ENCODE measurements around the gene FRMPD1. TPM values are rescaled to one million over a fixed set of nuclear protein-coding genes. Genes with fewer than 3 reads are reported as not detected.

The FRMPD1 gene
- total and polyA plus RNA-seq, 8 donors, result 0.03 to 0.31 (median 0.18) TPM; not detected in 2

DNA sequence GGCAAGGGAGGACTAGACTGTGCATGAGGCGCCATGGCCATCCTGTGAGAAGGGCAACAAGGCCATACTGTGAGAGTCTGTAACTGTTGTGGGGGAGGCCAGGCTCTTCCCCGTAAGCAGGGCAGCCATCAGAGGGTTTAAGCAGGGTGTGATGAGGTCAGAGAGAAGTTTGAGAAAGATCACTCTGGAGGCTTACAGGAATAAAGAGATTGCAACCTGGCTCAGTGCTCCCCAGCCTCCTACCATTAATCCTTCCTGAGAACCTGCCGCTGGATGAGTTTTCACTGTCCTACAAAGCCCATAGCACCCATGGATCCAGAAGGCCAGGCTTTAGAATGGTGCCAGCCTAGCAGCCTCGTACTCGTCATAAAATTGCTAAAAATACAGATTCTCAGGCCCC, 88.5 kb downstream of the FRMPD1 start:
- Histone ChIP-seq H3K4me1 (no peaks in the 10 kb centered on the region), H3K36me3 (no peaks in the 10 kb centered on the region), H3K27ac (no peak overlapping the region), H3K9me3 (no peaks in the 10 kb centered on the region), H3K27me3 (no peaks in the 10 kb centered on the region), H3K4me3 (no peak overlapping the region)
- DNase-seq, result no peak
- intact Hi-C loops (cut with DNase I), result no loop called here
- no peak for ATAC-seq
- TF ChIP-seq, protein P1, sequence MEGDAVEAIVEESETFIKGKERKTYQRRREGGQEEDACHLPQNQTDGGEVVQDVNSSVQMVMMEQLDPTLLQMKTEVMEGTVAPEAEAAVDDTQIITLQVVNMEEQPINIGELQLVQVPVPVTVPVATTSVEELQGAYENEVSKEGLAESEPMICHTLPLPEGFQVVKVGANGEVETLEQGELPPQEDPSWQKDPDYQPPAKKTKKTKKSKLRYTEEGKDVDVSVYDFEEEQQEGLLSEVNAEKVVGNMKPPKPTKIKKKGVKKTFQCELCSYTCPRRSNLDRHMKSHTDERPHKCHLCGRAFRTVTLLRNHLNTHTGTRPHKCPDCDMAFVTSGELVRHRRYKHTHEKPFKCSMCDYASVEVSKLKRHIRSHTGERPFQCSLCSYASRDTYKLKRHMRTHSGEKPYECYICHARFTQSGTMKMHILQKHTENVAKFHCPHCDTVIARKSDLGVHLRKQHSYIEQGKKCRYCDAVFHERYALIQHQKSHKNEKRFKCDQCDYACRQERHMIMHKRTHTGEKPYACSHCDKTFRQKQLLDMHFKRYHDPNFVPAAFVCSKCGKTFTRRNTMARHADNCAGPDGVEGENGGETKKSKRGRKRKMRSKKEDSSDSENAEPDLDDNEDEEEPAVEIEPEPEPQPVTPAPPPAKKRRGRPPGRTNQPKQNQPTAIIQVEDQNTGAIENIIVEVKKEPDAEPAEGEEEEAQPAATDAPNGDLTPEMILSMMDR (IDR thresholded peaks at IDR 0.05), result no peak

DNA sequence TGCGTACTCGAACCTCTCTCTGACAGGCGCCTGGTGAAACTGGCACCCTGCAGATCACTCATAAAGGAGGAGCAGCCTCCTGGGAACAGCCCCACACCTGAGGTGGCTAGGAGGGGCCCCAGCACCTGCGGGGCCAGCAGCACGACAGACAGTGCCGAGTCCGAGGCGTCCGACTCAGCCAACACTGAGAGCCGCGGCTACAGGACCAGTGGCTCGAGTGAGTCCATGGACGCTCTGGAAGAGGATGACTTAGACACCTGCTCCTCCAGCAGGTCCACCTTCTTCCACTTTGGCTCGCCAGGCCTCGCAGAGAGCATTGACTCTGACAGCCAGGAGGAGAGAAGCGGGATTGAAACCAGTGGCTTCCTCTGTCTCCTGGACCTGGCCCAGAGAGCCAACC, 89.4 kb downstream of the FRMPD1 start:
- DNase-seq, result peak in 1 of 4 donors; percentile 61

DNA sequence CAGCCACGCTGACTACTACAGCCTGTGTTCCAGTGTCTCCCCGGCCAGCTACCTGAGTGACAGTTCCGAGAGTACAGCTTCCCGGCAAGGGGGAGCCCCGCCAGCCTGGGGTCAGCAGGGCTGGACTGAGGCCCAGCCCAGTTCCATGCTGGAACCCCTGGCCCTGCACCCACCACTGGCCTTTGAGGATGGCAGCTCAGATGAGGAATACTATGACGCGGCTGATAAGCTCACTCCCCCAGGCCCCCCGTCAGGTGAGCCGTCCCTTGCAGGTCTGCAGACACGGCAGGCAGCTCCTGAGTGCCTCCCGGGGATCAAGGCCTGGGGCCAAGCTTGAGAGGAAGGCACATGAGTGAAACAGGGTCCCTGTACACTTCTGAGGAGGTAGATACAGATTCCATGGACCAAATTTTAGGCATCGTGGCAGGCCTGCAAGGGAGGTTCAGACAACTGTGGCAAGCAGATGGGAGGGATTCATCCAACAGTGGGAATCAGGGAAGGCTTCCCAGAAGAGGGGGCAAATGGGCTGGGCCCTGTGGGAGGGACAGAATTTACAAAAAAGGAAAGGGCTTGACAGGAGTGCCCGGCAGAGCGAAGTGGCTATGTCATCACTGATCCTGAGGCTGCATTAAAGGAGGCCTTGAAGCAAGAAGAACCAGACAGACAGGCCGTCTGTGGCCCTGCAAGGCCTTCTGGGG, 90.0 kb downstream of the FRMPD1 start:
- no peak for ATAC-seq
- Histone ChIP-seq H3K9me3 (no peaks in the 10 kb centered on the region), H3K27ac (no peak overlapping the region), H3K4me1 (no peaks in the 10 kb centered on the region), H3K27me3 (no peaks in the 10 kb centered on the region), H3K4me3 (no peak overlapping the region), H3K36me3 (no peaks in the 10 kb centered on the region)
- TF ChIP-seq, protein P1 (IDR thresholded peaks at IDR 0.05), result no peak
- intact Hi-C loops (cut with DNase I), result no loop called here
- DNase-seq, result peak in 1 of 4 donors; percentile 68

More for the DNA sequence above, 89.4 kb downstream of the FRMPD1 start:
- H3K27me3 ChIP-seq, result no peaks in the 10 kb centered on the region
- no peaks in the 10 kb centered on the region for H3K4me1 ChIP-seq
- no peaks in the 10 kb centered on the region for H3K9me3 ChIP-seq
- no peak for ATAC-seq
- H3K36me3 ChIP-seq, result no peaks in the 10 kb centered on the region
- intact Hi-C loops (cut with DNase I), result no loop called here
- H3K27ac ChIP-seq, result no peak overlapping the region
- no peak overlapping the region for H3K4me3 ChIP-seq
- TF ChIP-seq, protein P1 (IDR thresholded peaks at IDR 0.05), result no peak

GRCh38 chr9:37745970-37746369, 95.2 kb downstream of the FRMPD1 start:
- TF ChIP-seq, protein P1 (IDR thresholded peaks at IDR 0.05), result no peak
- no peak overlapping the region for H3K4me3 ChIP-seq
- no peaks in the 10 kb centered on the region for H3K4me1 ChIP-seq
- H3K9me3 ChIP-seq, result no peaks in the 10 kb centered on the region
- DNase-seq (no peak), ATAC-seq (no peak)
- no peaks in the 10 kb centered on the region for H3K27me3 ChIP-seq
- intact Hi-C loops (cut with DNase I), result no loop called here
- no peaks in the 10 kb centered on the region for H3K36me3 ChIP-seq
- H3K27ac ChIP-seq, result no peak overlapping the region

- H3K36me3 ChIP-seq, result no peaks in the 10 kb centered on the region
- intact Hi-C loops (cut with DNase I), result no loop called here
- ATAC-seq (no peak), DNase-seq (no peak)
- no peaks in the 10 kb centered on the region for H3K4me1 ChIP-seq
- no peak overlapping the region for H3K27ac ChIP-seq
- no peak overlapping the region for H3K4me3 ChIP-seq
- TF ChIP-seq, protein P1 (IDR thresholded peaks at IDR 0.05), result no peak
- no peaks in the 10 kb centered on the region for H3K9me3 ChIP-seq
- no peaks in the 10 kb centered on the region for H3K27me3 ChIP-seq
These were observed 95.9 kb downstream of the FRMPD1 start for GRCh38 chr9:37746448-37747270.
